H1 (cell line): ENCODE measurements around the gene SCN11A. TPM values are rescaled to one million over a fixed set of nuclear protein-coding genes. Genes with fewer than 3 reads are reported as not detected.

Experiments used
- ATF2 ChIP-seq: IDR thresholded peaks from 2 replicates; pipeline ENCODE4 v1.6.1; 2012; ENCODE audit warnings: low read length, inconsistent platforms
- CHD7 ChIP-seq: fragments of 300-600 bp; sonication (generic); IDR thresholded peaks from 2 replicates; pipeline ENCODE4 v1.7.1; 2012; ENCODE audit warnings: low read length, moderate library complexity, mild to moderate bottlenecking, inconsistent platforms; ENCODE audit not compliant: insufficient replicate concordance
- CREB1 ChIP-seq: IDR thresholded peaks from 2 replicates; pipeline ENCODE4 v1.6.1; 2012; ENCODE audit warnings: inconsistent platforms
- KDM4A ChIP-seq: IDR thresholded peaks from one replicate; pipeline ENCODE4 v1.7.1; 2012; ENCODE audit warnings: low read depth, mild to moderate bottlenecking, moderate library complexity, low read length, inconsistent platforms; ENCODE audit not compliant: severe bottlenecking
- RAD21 ChIP-seq, 2 experiments: IDR thresholded peaks in 1 of 2; conservative IDR thresholded peaks in 1 of 2; 2 replicates each; pipeline ENCODE4 v1.6.1; 2011; ENCODE audit warnings: low read depth in 2 of 2, low read length in 2 of 2, improper control_type of control experiment in 1 of 2, inconsistent platforms in 1 of 2, mild to moderate bottlenecking in 1 of 2, moderate library complexity in 1 of 2
- RFX5 ChIP-seq: IDR thresholded peaks from 2 replicates; pipeline ENCODE4 v1.6.1; 2011; ENCODE audit warnings: low read depth, low read length, improper control_type of control experiment, borderline replicate concordance
- SRF ChIP-seq: IDR thresholded peaks from 2 replicates; pipeline ENCODE4 v1.6.1; 2011; ENCODE audit warnings: mild to moderate bottlenecking, low read depth, low read length, moderate library complexity
- TCF12 ChIP-seq: IDR thresholded peaks from 2 replicates; pipeline ENCODE4 v1.6.1; 2011; ENCODE audit warnings: low read depth, mild to moderate bottlenecking, low read length
- polyA plus RNA-seq, 7 experiments: library from polyadenylated mRNA; depleted of rRNA in 3 of 7; stranded (reverse) in 5 of 7; unstranded in 2 of 7; fragments of >200 nt in 5 of 7; fragments of 200-250 nt in 2 of 7; gene quantifications; 1 replicate in 5 of 7; 2 replicates in 1 of 7; 4 replicates in 1 of 7; pipeline versions ENCODE4 v1.2.1 to v1.2.3, GENCODE V29; 2011 to 2013; ENCODE audit warnings: missing spikeins in 2 of 7, mixed read lengths in 2 of 7
- total RNA-seq: library from RNA; stranded (reverse); fragmentation: NEBNext Ultra II Directional; extraction: Animal tissue kit (Norgen Biotek cat#: 25700); gene quantifications from 2 replicates; pipeline ENCODE4 v1.2.1, GENCODE V29; 2021

The SCN11A gene
- total and polyA plus RNA-seq, 2 of the 8 experiments (the other 6 are each of a cell fraction or from before 2014, with no cell fraction given): 0.11 to 0.21 TPM

DNA sequence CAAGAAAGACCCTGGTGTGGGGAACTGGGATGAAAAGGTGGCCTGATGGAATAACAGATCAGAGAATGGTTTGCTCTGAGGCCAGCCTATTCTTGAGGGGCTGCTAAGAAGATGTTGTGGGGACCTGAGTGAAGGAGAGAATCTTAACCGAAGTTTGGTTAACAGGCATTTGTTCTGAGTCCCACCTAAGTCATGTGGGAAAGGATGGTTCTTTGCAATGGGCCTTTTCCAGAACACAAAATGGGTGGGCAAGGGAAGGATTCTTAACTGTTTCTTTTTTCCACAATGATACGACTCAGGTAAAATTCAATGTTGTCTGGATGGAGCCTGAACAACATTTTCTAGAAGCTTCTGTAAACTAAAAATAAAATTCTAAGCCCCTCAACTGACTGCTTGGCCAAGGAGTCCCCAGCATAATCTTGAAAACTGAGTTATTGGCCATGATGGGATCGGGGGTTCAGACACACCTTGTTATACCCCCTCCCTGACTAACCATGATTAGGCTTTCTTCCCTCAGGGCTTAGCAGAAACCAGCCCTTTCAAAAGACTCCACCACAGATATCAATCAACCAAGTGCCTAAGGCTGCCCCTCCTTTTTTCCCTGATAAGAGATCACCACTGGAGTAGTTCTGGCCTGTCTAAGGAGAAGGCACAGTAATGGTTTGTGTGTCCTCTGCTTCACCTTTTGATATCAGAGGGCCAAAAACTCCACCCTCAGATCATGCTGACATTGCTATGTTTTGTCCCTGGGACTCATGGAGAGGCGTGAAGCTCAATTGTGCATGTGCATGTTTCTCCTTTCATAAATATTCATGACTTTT, 30.1 kb downstream of the SCN11A start (continued):
- no peak for TF ChIP-seq ATF2
- no peak for TF ChIP-seq SRF
- TF ChIP-seq CREB1: no peak
- TF ChIP-seq RFX5: no peak
- no peak for TF ChIP-seq RAD21 (IDR thresholded peaks at IDR 0.05 in 1 of 2, conservative IDR thresholded peaks at IDR 0.05 in 1 of 2; ENCODE audit: low read depth in 2 of 2, low read length in 2 of 2)
- TF ChIP-seq CHD7: no peak
- no peak for TF ChIP-seq TCF12
- no peak for TF ChIP-seq KDM4A
